ENCODE measurements around the gene ATF7IP2.
A peak's percentile ranks its signal among the peaks of the same experiment; 100 is the strongest.
"Not testable (repeated sequence)": the region's sequence is repeated elsewhere in the genome, so short reads cannot be mapped to it uniquely, and the experiment has no call there.

ATF7IP2 gene

GRCh38 chr16:10453159-10453510, 67.3 kb downstream of the ATF7IP2 start:
- DNase-seq: no peak

GRCh38 chr16:10465821-10466220, 80.0 kb downstream of the ATF7IP2 start:
- no peak for DNase-seq

- DNase-seq: no peak
Measured at GRCh38 chr16:10466313-10466712, 80.5 kb downstream of the ATF7IP2 start.

GRCh38 chr16:10466861-10467260, 81.0 kb downstream of the ATF7IP2 start:
- no peak for DNase-seq

- not testable (repeated sequence) for DNase-seq
Measured at GRCh38 chr16:10476636-10477035, 90.8 kb downstream of the ATF7IP2 start.

- DNase-seq: no peak
Measured at GRCh38 chr16:10480151-10480550, 94.3 kb downstream of the ATF7IP2 start.

GRCh38 chr16:10485159-10485558, 99.3 kb downstream of the ATF7IP2 start:
- no peak for DNase-seq

- no peak for DNase-seq
Measured at GRCh38 chr16:10485698-10486382, 100.0 kb downstream of the ATF7IP2 start.

- DNase-seq: no peak
Measured at GRCh38 chr16:10490141-10490540, 104.3 kb downstream of the ATF7IP2 start.

- DNase-seq: no peak
Measured at GRCh38 chr16:10493276-10493675, 107.4 kb downstream of the ATF7IP2 start.

GRCh38 chr16:10494343-10495030, 108.6 kb downstream of the ATF7IP2 start:
- DNase-seq: no peak

- DNase-seq: no peak
Measured at GRCh38 chr16:10495031-10495345, 109.1 kb downstream of the ATF7IP2 start.

- no peak for DNase-seq
Measured at GRCh38 chr16:10497132-10498101, 111.6 kb downstream of the ATF7IP2 start.

- DNase-seq: no peak
Measured at GRCh38 chr16:10500582-10500981, 114.7 kb downstream of the ATF7IP2 start.

GRCh38 chr16:10501016-10501607, 115.3 kb downstream of the ATF7IP2 start:
- DNase-seq: no peak

- no peak for DNase-seq
Measured at GRCh38 chr16:10502776-10503175, 116.9 kb downstream of the ATF7IP2 start.

- no peak for DNase-seq
Measured at GRCh38 chr16:10504404-10504885, 118.6 kb downstream of the ATF7IP2 start.

GRCh38 chr16:10505286-10505685, 119.4 kb downstream of the ATF7IP2 start:
- not testable (repeated sequence) for DNase-seq

- DNase-seq: peak; percentile 75
Measured at GRCh38 chr16:10509534-10510025, 123.7 kb downstream of the ATF7IP2 start.

GRCh38 chr16:10510279-10510678, 124.4 kb downstream of the ATF7IP2 start:
- DNase-seq: no peak

- no peak for DNase-seq
Measured at GRCh38 chr16:10511829-10512228, 126.0 kb downstream of the ATF7IP2 start.

- DNase-seq: peak; percentile 43
Measured at GRCh38 chr16:10514369-10515055, 128.7 kb downstream of the ATF7IP2 start.
